H1 (cell line): ENCODE results near the gene CEP126. TPM values are rescaled to one million over a fixed set of nuclear protein-coding genes. Genes with fewer than 3 reads are reported as not detected.

ENCODE experiments used
- CHD7 ChIP-seq: fragments of 300-600 bp; sonication (generic); IDR thresholded peaks from 2 replicates; pipeline ENCODE4 v1.7.1; 2012; ENCODE audit warnings: low read length, moderate library complexity, mild to moderate bottlenecking, inconsistent platforms; ENCODE audit not compliant: insufficient replicate concordance
- JUND ChIP-seq: IDR thresholded peaks from 2 replicates; pipeline ENCODE4 v1.6.1; 2011; ENCODE audit warnings: mild to moderate bottlenecking, improper control_type of control experiment, low read length
- KDM4A ChIP-seq: IDR thresholded peaks from one replicate; pipeline ENCODE4 v1.7.1; 2012; ENCODE audit warnings: low read depth, mild to moderate bottlenecking, moderate library complexity, low read length, inconsistent platforms; ENCODE audit not compliant: severe bottlenecking
- SP4 ChIP-seq: IDR thresholded peaks from 2 replicates; pipeline ENCODE4 v1.6.1; 2012; ENCODE audit warnings: low read length, inconsistent platforms
- TAF1 ChIP-seq: IDR thresholded peaks from 2 replicates; pipeline ENCODE4 v1.6.1; 2011; ENCODE audit warnings: mild to moderate bottlenecking, low read depth, low read length
- ZNF274 ChIP-seq: IDR thresholded peaks from 2 replicates; pipeline ENCODE4 v1.7.0; 2012; ENCODE audit warnings: low read length, borderline replicate concordance; ENCODE audit errors: extremely low read depth
- polyA plus RNA-seq, 7 experiments: library from polyadenylated mRNA; depleted of rRNA in 3 of 7; stranded (reverse) in 5 of 7; unstranded in 2 of 7; fragments of >200 nt in 5 of 7; fragments of 200-250 nt in 2 of 7; gene quantifications; 1 replicate in 5 of 7; 2 replicates in 1 of 7; 4 replicates in 1 of 7; pipeline versions ENCODE4 v1.2.1 to v1.2.3, GENCODE V29; 2011 to 2013; ENCODE audit warnings: missing spikeins in 2 of 7, mixed read lengths in 2 of 7
- total RNA-seq: library from RNA; stranded (reverse); fragmentation: NEBNext Ultra II Directional; extraction: Animal tissue kit (Norgen Biotek cat#: 25700); gene quantifications from 2 replicates; pipeline ENCODE4 v1.2.1, GENCODE V29; 2021

The CEP126 gene
- total and polyA plus RNA-seq, 2 of the 8 experiments (the other 6 are each of a cell fraction or from before 2014, with no cell fraction given) = 0.76 to 1.9 TPM

- TF ChIP-seq CHD7 (no peak), SP4 (no peak), JUND (no peak), KDM4A (no peak), TAF1 (no peak), ZNF274 (no peak)
These were observed 99.9 kb downstream of the CEP126 start (continued) for GRCh38 chr11:102014756-102015155.
